Upper lobe of left lung (tissue), 4 donors: Measurements from ENCODE around the gene FTCDNL1.

Experiments
- POLR2A ChIP-seq, 4 donors: fragments of 450-650 bp; IDR thresholded peaks; one replicate each; pipeline ENCODE4 v1.5.1; 2016 to 2017; ENCODE audit warnings: antibody characterized with exemption in 4 of 4, mild to moderate bottlenecking in 2 of 4
- POLR2AphosphoS5 ChIP-seq, 2 donors: sonication (generic); formaldehyde crosslinking; IDR thresholded peaks; one replicate each; pipeline ENCODE4 v1.5.1; 2017; ENCODE audit warnings: antibody characterized with exemption in 2 of 2
- TF ChIP-seq, protein P1 (sequence below), 6 experiments: fragments of 450-650 bp in 4 of 6; fragments of 200-600 bp in 2 of 6; sonication (generic) in 2 of 6; IDR thresholded peaks; one replicate each; pipeline ENCODE4 v1.5.1; 2016 to 2019; ENCODE audit warnings: antibody characterized with exemption in 6 of 6

DNA sequence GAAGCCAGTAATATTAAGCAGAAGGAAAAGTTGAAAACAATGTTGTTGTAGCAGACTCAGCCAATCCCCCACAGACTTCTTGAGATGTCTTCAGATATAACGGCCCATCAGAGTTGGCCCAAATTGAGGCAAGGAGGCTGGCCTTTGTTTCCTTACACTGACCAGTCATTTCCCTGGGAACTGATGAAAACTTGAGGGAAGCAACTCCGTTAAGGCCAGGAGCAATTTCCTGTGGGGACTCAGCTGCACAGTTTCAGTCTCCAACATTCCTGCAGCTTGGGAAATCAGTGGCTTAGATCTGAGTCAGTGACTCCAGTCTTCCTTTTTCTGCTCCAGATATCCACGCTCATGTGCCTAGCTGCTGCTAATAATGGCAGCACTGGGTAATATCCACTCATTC lies 75.7 kb downstream of the FTCDNL1 start:
- TF ChIP-seq, protein P1, sequence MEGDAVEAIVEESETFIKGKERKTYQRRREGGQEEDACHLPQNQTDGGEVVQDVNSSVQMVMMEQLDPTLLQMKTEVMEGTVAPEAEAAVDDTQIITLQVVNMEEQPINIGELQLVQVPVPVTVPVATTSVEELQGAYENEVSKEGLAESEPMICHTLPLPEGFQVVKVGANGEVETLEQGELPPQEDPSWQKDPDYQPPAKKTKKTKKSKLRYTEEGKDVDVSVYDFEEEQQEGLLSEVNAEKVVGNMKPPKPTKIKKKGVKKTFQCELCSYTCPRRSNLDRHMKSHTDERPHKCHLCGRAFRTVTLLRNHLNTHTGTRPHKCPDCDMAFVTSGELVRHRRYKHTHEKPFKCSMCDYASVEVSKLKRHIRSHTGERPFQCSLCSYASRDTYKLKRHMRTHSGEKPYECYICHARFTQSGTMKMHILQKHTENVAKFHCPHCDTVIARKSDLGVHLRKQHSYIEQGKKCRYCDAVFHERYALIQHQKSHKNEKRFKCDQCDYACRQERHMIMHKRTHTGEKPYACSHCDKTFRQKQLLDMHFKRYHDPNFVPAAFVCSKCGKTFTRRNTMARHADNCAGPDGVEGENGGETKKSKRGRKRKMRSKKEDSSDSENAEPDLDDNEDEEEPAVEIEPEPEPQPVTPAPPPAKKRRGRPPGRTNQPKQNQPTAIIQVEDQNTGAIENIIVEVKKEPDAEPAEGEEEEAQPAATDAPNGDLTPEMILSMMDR (IDR thresholded peaks at IDR 0.05), result no peak
- no peak for TF ChIP-seq POLR2A (IDR thresholded peaks at IDR 0.05)
- TF ChIP-seq POLR2AphosphoS5 (IDR thresholded peaks at IDR 0.05), result no peak
